ENCODE data around the gene FAM72A.
"Not testable (repeated sequence)": the region's sequence is repeated elsewhere in the genome, so short reads cannot be mapped to it uniquely, and the experiment has no call there.

The FAM72A gene

GRCh38 chr1:206218765-206219164 lies 16.1 kb upstream of the FAM72A start:
- DNase-seq (ENCODE audit: low read depth); H3K4me3 ChIP-seq (ENCODE audit: low read depth, low read length): not testable (repeated sequence)

GRCh38 chr1:206218285-206218684 lies 15.6 kb upstream of the FAM72A start:
- DNase-seq (ENCODE audit: low read depth); H3K4me3 ChIP-seq (ENCODE audit: low read depth, low read length): not testable (repeated sequence)

GRCh38 chr1:206215600-206216392 lies 13.2 kb upstream of the FAM72A start:
- DNase-seq (ENCODE audit: low read depth), result not testable (repeated sequence)

GRCh38 chr1:206210802-206211201 lies 8.2 kb upstream of the FAM72A start:
- not testable (repeated sequence) for H3K4me3 ChIP-seq (ENCODE audit: low read depth, low read length); DNase-seq (ENCODE audit: low read depth)

More at GRCh38 chr1:206215600-206216392, 13.2 kb upstream of the FAM72A start:
- H3K4me3 ChIP-seq (ENCODE audit: low read depth, low read length), result not testable (repeated sequence)

- H3K4me3 ChIP-seq (ENCODE audit: low read depth, low read length); DNase-seq (ENCODE audit: low read depth): not testable (repeated sequence)
Measured at GRCh38 chr1:206205569-206205968, 2.9 kb upstream of the FAM72A start.

- peak overlapping the region; percentile 43 for H3K4me3 ChIP-seq (ENCODE audit: low read depth, low read length)
- DNase-seq (ENCODE audit: low read depth), result not testable (repeated sequence)
Measured at GRCh38 chr1:206204871-206205270, 2.2 kb upstream of the FAM72A start.

GRCh38 chr1:206204159-206204511 lies 1.5 kb upstream of the FAM72A start:
- H3K4me3 ChIP-seq (ENCODE audit: low read depth, low read length), result peak overlapping the region; percentile 46
- not testable (repeated sequence) for DNase-seq (ENCODE audit: low read depth)

GRCh38 chr1:206203364-206204158 lies 922 bp upstream of the FAM72A start, which contains the start of gene SRGAP2:
SRGAP2 (plus strand) TSS chr1:206203541; CDS start chr1:206205971, 2,430 bp downstream.
- H3K4me3 ChIP-seq (ENCODE audit: low read depth, low read length), result peak within 1 kb of the TSS; percentile 61
- DNase-seq (ENCODE audit: low read depth), result peak; percentile 56

- not testable (repeated sequence) for DNase-seq (ENCODE audit: low read depth); H3K4me3 ChIP-seq (ENCODE audit: low read depth, low read length)
Measured at GRCh38 chr1:206196748-206197424, 5.8 kb downstream of the FAM72A start.

GRCh38 chr1:206195182-206195581 lies 7.5 kb downstream of the FAM72A start:
- not testable (repeated sequence) for H3K4me3 ChIP-seq (ENCODE audit: low read depth, low read length); DNase-seq (ENCODE audit: low read depth)

GRCh38 chr1:206186826-206187225 lies 15.8 kb downstream of the FAM72A start:
- H3K4me3 ChIP-seq (ENCODE audit: low read depth, low read length); DNase-seq (ENCODE audit: low read depth): not testable (repeated sequence)

GRCh38 chr1:206185778-206186177 lies 16.9 kb downstream of the FAM72A start:
- DNase-seq (ENCODE audit: low read depth); H3K4me3 ChIP-seq (ENCODE audit: low read depth, low read length): not testable (repeated sequence)

- H3K4me3 ChIP-seq (ENCODE audit: low read depth, low read length); DNase-seq (ENCODE audit: low read depth): not testable (repeated sequence)
Measured at GRCh38 chr1:206183788-206184187, 18.9 kb downstream of the FAM72A start.

- DNase-seq (ENCODE audit: low read depth); H3K4me3 ChIP-seq (ENCODE audit: low read depth, low read length): not testable (repeated sequence)
Measured at GRCh38 chr1:206182368-206183317, 20.0 kb downstream of the FAM72A start.

GRCh38 chr1:206179666-206180065 lies 23.0 kb downstream of the FAM72A start:
- not testable (repeated sequence) for H3K4me3 ChIP-seq (ENCODE audit: low read depth, low read length); DNase-seq (ENCODE audit: low read depth)

- not testable (repeated sequence) for DNase-seq (ENCODE audit: low read depth); H3K4me3 ChIP-seq (ENCODE audit: low read depth, low read length)
Measured at GRCh38 chr1:206178061-206178989, 24.3 kb downstream of the FAM72A start.

- DNase-seq (ENCODE audit: low read depth); H3K4me3 ChIP-seq (ENCODE audit: low read depth, low read length): not testable (repeated sequence)
Measured at GRCh38 chr1:206176114-206176502, 26.5 kb downstream of the FAM72A start.
